Measurements from ENCODE around the gene BTBD16. TPM values are rescaled to one million over a fixed set of nuclear protein-coding genes. Genes with fewer than 3 reads are reported as not detected.

The BTBD16 gene
- total and polyA plus RNA-seq, 2 of the 4 experiments (the other 2 are of a cell fraction) = not detected

GRCh38 chr10:122327237-122328206, 56.4 kb downstream of the BTBD16 start:
- in situ Hi-C loops (cut with MboI; ENCODE audit: low sequenced_read_pairs) (no loop called here), dilution Hi-C loops (cut with HindIII; ENCODE audit: low sequenced_read_pairs, unreplicated experiment) (no loop called here), intact Hi-C loops (cut with micrococcal nuclease) (no loop called here)
- Histone ChIP-seq H3K27ac (ENCODE audit: insufficient read depth, low read length) (no peak overlapping the region), H3K4me2 (ENCODE audit: low read depth, low read length) (no peak overlapping the region), H3K56ac (ENCODE audit: extremely low read depth, insufficient read depth, low read length) (no peak overlapping the region), H4K91ac (ENCODE audit: insufficient read depth, low read depth, low read length) (no peak overlapping the region), H4K5ac (ENCODE audit: low read depth, low read length) (no peak overlapping the region), H3K36me3 (ENCODE audit: control insufficient read depth, insufficient read depth, low read length) (no peaks in the 10 kb centered on the region), H3K27me3 (ENCODE audit: control insufficient read depth, insufficient read depth, low read length) (peaks cover 21% of the 10 kb centered on the region), H3K9me3 (ENCODE audit: control insufficient read depth, insufficient read depth, low read length) (no peaks in the 10 kb centered on the region), H3K4ac (ENCODE audit: low read depth, low read length) (no peak overlapping the region), H3K9me1 (ENCODE audit: insufficient read depth, low read length) (no peaks in the 10 kb centered on the region), H2AFZ (replicated peaks; ENCODE audit: low read length, poor library complexity) (no peak overlapping the region), H3K79me1 (ENCODE audit: low read depth in 1 of 2, low read length in 2 of 2) (no peaks in the 10 kb centered on the region), H3K4me3 (ENCODE audit: insufficient read depth, low read depth, low read length) (no peak overlapping the region), H2BK5ac (ENCODE audit: low read depth, low read length, poor library complexity, severe bottlenecking) (no peak overlapping the region), H4K20me1 (ENCODE audit: insufficient read depth, low read length) (no peaks in the 10 kb centered on the region), H2BK20ac (ENCODE audit: low read depth, low read length) (no peak overlapping the region), H3K9ac (ENCODE audit: low read depth, low read length) (no peak overlapping the region), H2BK120ac (ENCODE audit: low read depth, low read length) (no peak overlapping the region), H2AK9ac (replicated peaks; ENCODE audit: low read depth, low read length, poor library complexity) (no peak overlapping the region), H3K18ac (ENCODE audit: low read depth, low read length) (no peak overlapping the region), H2BK15ac (ENCODE audit: low read depth, low read length) (no peak overlapping the region), H4K8ac (ENCODE audit: low read depth in 2 of 2, low read length in 2 of 2) (no peak overlapping the region), H2AK5ac (ENCODE audit: low read depth, low read length) (no peak overlapping the region), H3K14ac (replicated peaks; ENCODE audit: low read depth, low read length) (no peak overlapping the region), H3K23ac (ENCODE audit: low read depth, low read length) (no peak overlapping the region), H3K4me1 (ENCODE audit: control insufficient read depth, insufficient read depth, low read length) (no peaks in the 10 kb centered on the region)
- ChIA-PET CTCF (interaction anchor here (0.5 kb wide), 1 partner anchor 48 kb away, joined by 3 read pairs; no protein-coding TSS in a partner anchor), POLR2A (ENCODE audit: unreplicated experiment) (no interaction called here)
- TF ChIP-seq ELK1 (IDR thresholded peaks at IDR 0.05; ENCODE audit: borderline replicate concordance, low read depth, low read length) (no peak), MAFK (IDR thresholded peaks at IDR 0.05; ENCODE audit: low read depth, low read length) (no peak), RCOR1 (IDR thresholded peaks at IDR 0.05; ENCODE audit: insufficient replicate concordance, low read length) (no peak), CHD1 (IDR thresholded peaks at IDR 0.05; ENCODE audit: low read depth, low read length) (no peak), RFX5 (IDR thresholded peaks at IDR 0.05; ENCODE audit: low read depth, low read length) (no peak), CTCF (conservative IDR thresholded peaks at IDR 0.05; ENCODE audit: low read depth, low read length) (no peak), POLR2A (IDR thresholded peaks at IDR 0.05; ENCODE audit: low read depth, low read length) (no peak), BHLHE40 (IDR thresholded peaks at IDR 0.05; ENCODE audit: low read depth, low read length) (no peak), USF2 (IDR thresholded peaks at IDR 0.05; ENCODE audit: low read depth, low read length) (no peak), MXI1 (IDR thresholded peaks at IDR 0.05; ENCODE audit: borderline replicate concordance, low read depth, low read length) (no peak), RAD21 (IDR thresholded peaks at IDR 0.05; ENCODE audit: low read length) (no peak), SMC3 (IDR thresholded peaks at IDR 0.05; ENCODE audit: low read depth, low read length) (no peak), MAZ (IDR thresholded peaks at IDR 0.05; ENCODE audit: borderline replicate concordance, low read depth, low read length) (no peak)
- DNase-seq (no peak), ATAC-seq (ENCODE audit: low read depth) (no peak)
- 73% methylated on average over 9 of the region's 16 CpGs; no CpG with 5 or more reads in 1 of the 2 experiments for WGBS, 2 experiments (ENCODE audit: extremely low coverage in 2 of 2, insufficient read length in 1 of 2)
- BruUV-seq (replicated peaks) = no TSS peak

All from IMR-90 (cell line).